GM12878 (cell line): ENCODE data around the gene TECTB.

Experiments used
- ASH2L ChIP-seq: fragments of 300-600, 200-600 bp; sonication (generic); IDR thresholded peaks from 2 replicates; pipeline ENCODE4 v1.6.1; 2017; ENCODE audit warnings: low read depth, mild to moderate bottlenecking, borderline replicate concordance
- BHLHE40 ChIP-seq, 2 experiments: fragments of 450-650 bp in 1 of 2; IDR thresholded peaks; 2 replicates each; pipeline ENCODE4 v1.6.1; 2011 to 2017; ENCODE audit warnings: low read depth in 2 of 2, borderline replicate concordance in 1 of 2, improper control_type of control experiment in 1 of 2, low read length in 1 of 2, mild to moderate bottlenecking in 1 of 2
- CTCF ChIP-seq, 3 experiments: IDR thresholded peaks in 2 of 3; conservative IDR thresholded peaks in 1 of 3; 2 replicates each; pipeline ENCODE4 v1.5.1; 2011; ENCODE audit warnings: low read depth in 3 of 3, low read length in 3 of 3, mild to moderate bottlenecking in 3 of 3, control low read depth in 2 of 3, moderate library complexity in 2 of 3, inconsistent platforms in 1 of 3, mixed read lengths in 1 of 3; ENCODE audit not compliant: control insufficient read depth in 2 of 3, insufficient read depth in 1 of 3; ENCODE audit errors: extremely low read depth in 1 of 3
- EP300 ChIP-seq, 2 experiments: fragments of 150-350 bp in 1 of 2; IDR thresholded peaks; 2 replicates each; pipeline ENCODE4 v1.6.1; 2011 to 2012; ENCODE audit warnings: low read depth in 2 of 2, low read length in 2 of 2, borderline replicate concordance in 1 of 2, improper control_type of control experiment in 1 of 2, inconsistent platforms in 1 of 2; ENCODE audit not compliant: control insufficient read depth in 1 of 2
- RAD21 ChIP-seq: IDR thresholded peaks from 2 replicates; pipeline ENCODE4 v1.6.1; 2011; ENCODE audit warnings: mild to moderate bottlenecking, low read depth, low read length, moderate library complexity; ENCODE audit not compliant: insufficient read depth

GRCh38 chr10:112269266-112269665, 13.9 kb upstream of the TECTB start:
- TF ChIP-seq BHLHE40 (IDR thresholded peaks at IDR 0.05; ENCODE audit: borderline replicate concordance in 1 of 2, low read depth in 2 of 2, low read length in 1 of 2) (no peak), EP300 (IDR thresholded peaks at IDR 0.05; ENCODE audit: borderline replicate concordance in 1 of 2, control insufficient read depth in 1 of 2, low read depth in 2 of 2, low read length in 2 of 2) (no peak), ASH2L (no peak), CTCF (IDR thresholded peaks at IDR 0.05 in 2 of 3, conservative IDR thresholded peaks at IDR 0.05 in 1 of 3; ENCODE audit: control insufficient read depth in 2 of 3, extremely low read depth in 1 of 3, insufficient read depth in 1 of 3, low read depth in 3 of 3, low read length in 3 of 3) (no peak), RAD21 (no peak)
